Left lung (tissue), 10 donors: Measurements from ENCODE around the gene ADCY2. TPM values are rescaled to one million over a fixed set of nuclear protein-coding genes. Genes with fewer than 3 reads are reported as not detected.

Experiments
- ATAC-seq: fragments of 200-7000 bp; cut with Tn5 transposase; one replicate; pipeline ENCODE4 v1.9.1; 2020; ENCODE audit warnings: moderate library complexity
- DNase-seq, 4 donors: peaks; one replicate each; pipeline ENCODE4 v3.0.0-alpha.2; 2013 to 2020
- H3K27ac ChIP-seq, 2 donors: fragments of 200-600 bp; sonication (generic) in 1 of 2; one replicate each; pipeline versions ENCODE4 v1.5.0 to v1.8.0; 2020 to 2021
- H3K27me3 ChIP-seq, 2 donors: fragments of 200-600 bp; sonication (generic) in 1 of 2; one replicate each; pipeline versions ENCODE4 v1.5.0 to v1.8.0; 2020 to 2021
- H3K36me3 ChIP-seq, 2 donors: fragments of 200-600 bp; sonication (generic) in 1 of 2; one replicate each; pipeline versions ENCODE4 v1.5.0 to v1.8.0; 2020 to 2021
- H3K4me1 ChIP-seq, 2 donors: fragments of 200-600 bp; one replicate each; pipeline ENCODE4 v1.8.0; 2021
- H3K4me3 ChIP-seq, 2 donors: fragments of 200-600 bp; sonication (generic) in 1 of 2; one replicate each; pipeline versions ENCODE4 v1.5.0 to v1.8.0; 2020 to 2021; ENCODE audit warnings: mild to moderate bottlenecking in 1 of 2
- H3K9me3 ChIP-seq, 2 donors: fragments of 200-600 bp; sonication (generic) in 1 of 2; one replicate each; pipeline versions ENCODE4 v1.5.0 to v1.8.0; 2020 to 2021
- CTCF ChIP-seq, 2 donors: fragments of 200-600 bp; sonication (generic) in 1 of 2; IDR thresholded peaks; one replicate each; pipeline versions ENCODE4 v1.5.0 to v1.8.0; 2021; ENCODE audit warnings: antibody characterized with exemption in 2 of 2
- intact Hi-C, 2 donors: fragments of 100-400 bp; cut with DNase I; formaldehyde crosslinking; loops; one replicate each; pipeline versions ENCODE4 v1.11.2 to v1.14.2; 2022
- polyA plus RNA-seq, 6 donors: library from polyadenylated mRNA; unstranded; fragments of 120-200 nt; gene quantifications; one replicate each; pipeline ENCODE4 v1.2.1, GENCODE V29; 2013; ENCODE audit not compliant: insufficient read length in 6 of 6
- total RNA-seq, 2 donors: library from RNA; stranded (reverse); fragmentation: NEBNext Ultra II Directional; extraction: Animal tissue kit (Norgen Biotek cat#: 25700); gene quantifications; one replicate each; pipeline ENCODE4 v1.2.1, GENCODE V29; 2021
- donor health status: DM: no; HTN: yes; CAD: no.
- donor health status: DM: no; HTN: no; CAD: no.

ADCY2 gene
- total and polyA plus RNA-seq, 8 donors: 0.34 to 14.0 (median 9.6) TPM

GRCh38 chr5:7877851-7878250, 481.9 kb downstream of the ADCY2 start:
- peak overlapping the region; percentile 71 to 75 for H3K27ac ChIP-seq
- no peak for TF ChIP-seq CTCF (IDR thresholded peaks at IDR 0.05)
- DNase-seq: no peak
- intact Hi-C loops: no loop called here
- H3K27me3 ChIP-seq: no peaks in the 10 kb centered on the region
- peaks cover 18 to 74% of the 10 kb centered on the region in 2 donors for H3K4me1 ChIP-seq
- ATAC-seq: no peak
- no peak overlapping the region for H3K4me3 ChIP-seq
- peaks cover 3 to 80% of the 10 kb centered on the region in 2 donors for H3K36me3 ChIP-seq
- H3K9me3 ChIP-seq: no peaks in the 10 kb centered on the region

GRCh38 chr5:7878381-7878873, 482.5 kb downstream of the ADCY2 start:
- Histone ChIP-seq H3K27me3 (no peaks in the 10 kb centered on the region), H3K4me3 (no peak overlapping the region), H3K36me3 (peaks cover 3 to 82% of the 10 kb centered on the region in 2 donors), H3K4me1 (peaks cover 18 to 73% of the 10 kb centered on the region in 2 donors), H3K27ac (peak overlapping the region; percentile 71 to 75), H3K9me3 (no peaks in the 10 kb centered on the region)
- intact Hi-C loops: no loop called here
- TF ChIP-seq CTCF (IDR thresholded peaks at IDR 0.05): no peak
- peak; percentile 64 for ATAC-seq
- no peak for DNase-seq
